Activated naive CD8-positive, alpha-beta T cell treated with anti-CD3 and anti-CD28 coated beads for 36 hours (primary cell): ENCODE data around the gene HSPA8. TPM values are rescaled to one million over a fixed set of nuclear protein-coding genes. Genes with fewer than 3 reads are reported as not detected.
"Not testable (repeated sequence)": the region's sequence is repeated elsewhere in the genome, so short reads cannot be mapped to it uniquely, and the experiment has no call there.

Experiments used
- DNase-seq: peaks from one replicate; pipeline ENCODE4 v3.0.0; 2021
- H3K27ac Mint-ChIP-seq: one replicate; pipeline ENCODE4 v1.8.0; 2022; ENCODE audit warnings: mild to moderate bottlenecking, moderate library complexity, mixed read lengths
- H3K27me3 Mint-ChIP-seq: one replicate; pipeline ENCODE4 v1.8.0; 2022; ENCODE audit warnings: mild to moderate bottlenecking, mixed read lengths
- H3K36me3 Mint-ChIP-seq: one replicate; pipeline ENCODE4 v1.8.0; 2021; ENCODE audit warnings: mild to moderate bottlenecking, mixed read lengths
- H3K4me1 Mint-ChIP-seq: one replicate; pipeline ENCODE4 v1.8.0; 2021; ENCODE audit warnings: mixed read lengths
- H3K4me3 Mint-ChIP-seq: one replicate; pipeline ENCODE4 v1.8.0; 2022; ENCODE audit warnings: mild to moderate bottlenecking, moderate library complexity, mixed read lengths
- H3K9me3 Mint-ChIP-seq: one replicate; pipeline ENCODE4 v1.8.0; 2022; ENCODE audit warnings: mixed read lengths
- total RNA-seq, 2 experiments: library from RNA; stranded (reverse); gene quantifications; one replicate each; pipeline ENCODE4 v1.2.3, GENCODE V29; 2021

HSPA8 gene
- total RNA-seq, 2 experiments from 2014 or later = 3,149 to 3,177 TPM

DNA sequence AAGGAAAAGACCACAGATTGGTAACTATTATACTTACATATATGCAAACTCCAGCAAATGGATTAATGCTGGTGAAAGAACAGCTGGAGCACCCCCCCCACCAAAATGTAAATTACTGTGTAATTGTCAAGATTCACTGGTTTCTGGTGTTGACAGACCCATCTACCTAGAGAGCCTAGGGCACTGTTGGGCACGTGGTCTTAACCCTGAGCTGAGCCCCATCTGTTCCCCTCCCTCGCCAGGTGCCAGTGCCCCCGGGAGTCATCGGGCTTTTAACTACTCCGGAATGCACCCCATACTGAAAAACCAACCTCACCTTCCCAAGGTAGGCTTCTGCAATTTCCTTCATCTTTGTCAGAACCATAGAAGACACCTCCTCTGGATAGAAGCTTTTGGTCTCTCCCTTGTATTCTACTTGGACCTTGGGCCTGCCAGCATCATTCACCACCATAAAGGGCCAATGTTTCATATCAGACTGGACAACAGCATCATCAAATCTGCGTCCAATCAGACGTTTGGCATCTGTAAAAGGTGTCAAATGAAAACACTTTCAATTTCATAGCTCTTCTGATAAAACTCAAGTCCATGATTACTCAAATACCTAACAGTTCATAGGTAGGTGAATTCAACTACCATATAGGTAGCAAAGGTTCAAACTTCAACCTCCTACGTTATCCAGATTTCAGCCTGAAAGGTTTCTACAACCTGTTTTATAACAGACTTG lies 1.5 kb downstream of the HSPA8 start:
- Mint-ChIP-seq H3K27ac (peak overlapping the region; percentile 100), H3K36me3 (peaks cover 75% of the 10 kb centered on the region), H3K4me3 (peak overlapping the region; percentile 97), H3K9me3 (no peaks in the 10 kb centered on the region), H3K4me1 (peaks cover 67% of the 10 kb centered on the region), H3K27me3 (peaks cover 36% of the 10 kb centered on the region)
- no peak for DNase-seq

DNA sequence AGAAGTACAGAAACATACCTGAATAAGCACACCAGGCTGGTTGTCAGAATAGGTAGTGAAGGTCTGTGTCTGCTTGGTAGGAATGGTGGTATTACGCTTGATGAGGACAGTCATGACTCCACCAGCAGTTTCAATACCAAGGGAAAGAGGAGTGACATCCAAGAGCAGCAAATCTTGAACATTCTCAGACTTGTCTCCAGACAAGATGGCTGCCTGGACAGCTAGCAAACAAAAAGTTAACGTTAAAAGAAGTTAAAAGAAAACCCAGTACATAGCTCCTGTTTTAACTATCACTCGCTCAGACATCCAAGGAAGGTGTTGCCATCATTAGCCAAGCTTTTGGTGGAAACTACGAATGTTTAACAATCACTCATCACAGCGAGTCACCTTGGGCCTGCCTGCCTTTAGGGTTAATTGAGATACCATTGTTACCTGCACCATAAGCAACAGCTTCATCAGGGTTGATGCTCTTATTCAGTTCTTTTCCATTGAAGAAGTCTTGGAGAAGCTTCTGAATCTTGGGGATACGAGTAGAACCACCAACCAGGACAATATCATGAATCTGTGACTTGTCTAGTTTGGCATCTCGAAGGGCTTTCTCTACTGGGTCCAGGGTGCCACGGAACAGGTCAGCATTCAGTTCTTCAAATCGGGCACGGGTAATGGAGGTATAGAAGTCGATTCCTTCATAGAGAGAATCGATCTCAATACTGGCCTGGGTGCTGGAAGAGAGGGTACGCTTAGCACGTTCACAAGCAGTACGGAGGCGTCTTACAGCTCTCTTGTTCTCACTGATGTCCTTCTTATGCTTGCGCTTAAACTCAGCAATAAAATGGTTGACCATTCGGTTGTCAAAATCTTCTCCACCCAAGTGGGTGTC lies 2.7 kb downstream of the HSPA8 start:
- not testable (repeated sequence) for DNase-seq
- H3K36me3 Mint-ChIP-seq = peaks cover 73% of the 10 kb centered on the region
- peaks cover 67% of the 10 kb centered on the region for H3K4me1 Mint-ChIP-seq

DNA sequence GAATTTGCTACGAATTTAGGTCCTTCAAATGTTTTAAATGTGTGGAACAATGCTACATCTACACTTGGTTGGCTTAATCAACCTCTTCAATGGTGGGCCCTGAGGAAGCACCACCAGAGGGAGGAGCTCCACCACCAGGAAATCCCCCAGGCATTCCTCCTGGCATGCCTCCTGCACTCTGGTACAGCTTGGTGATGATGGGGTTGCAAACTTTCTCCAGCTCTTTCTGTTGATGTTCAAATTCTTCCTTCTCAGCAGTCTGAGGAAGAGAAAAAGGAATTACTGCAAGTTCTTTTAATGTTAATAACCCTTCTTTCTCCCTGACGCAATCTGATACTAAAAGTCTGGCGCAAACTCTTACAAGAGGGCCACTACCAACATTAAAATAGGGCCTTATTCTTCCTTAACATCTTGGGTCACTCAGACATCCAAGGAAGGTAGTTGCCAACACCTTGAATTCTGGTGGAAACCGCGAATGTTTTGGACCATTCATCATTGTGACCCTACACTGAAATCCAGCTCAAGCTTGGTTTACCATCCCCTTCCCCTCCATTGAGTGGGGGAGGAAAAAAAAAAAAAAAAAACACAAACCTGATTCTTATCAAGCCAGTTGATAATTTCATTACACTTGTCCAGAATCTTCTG lies 4.2 kb downstream of the HSPA8 start:
- Mint-ChIP-seq H3K27me3 (peaks cover 36% of the 10 kb centered on the region), H3K4me3 (peak overlapping the region; percentile 97), H3K27ac (peak overlapping the region; percentile 100), H3K36me3 (peaks cover 71% of the 10 kb centered on the region), H3K9me3 (no peaks in the 10 kb centered on the region), H3K4me1 (peaks cover 65% of the 10 kb centered on the region)
- no peak for DNase-seq

More for the DNA sequence above, 2.7 kb downstream of the HSPA8 start:
- not testable (repeated sequence) for H3K9me3 Mint-ChIP-seq
- peak overlapping the region; percentile 97 for H3K4me3 Mint-ChIP-seq
- peaks cover 36% of the 10 kb centered on the region for H3K27me3 Mint-ChIP-seq
- H3K27ac Mint-ChIP-seq = peak overlapping the region; percentile 100

DNA sequence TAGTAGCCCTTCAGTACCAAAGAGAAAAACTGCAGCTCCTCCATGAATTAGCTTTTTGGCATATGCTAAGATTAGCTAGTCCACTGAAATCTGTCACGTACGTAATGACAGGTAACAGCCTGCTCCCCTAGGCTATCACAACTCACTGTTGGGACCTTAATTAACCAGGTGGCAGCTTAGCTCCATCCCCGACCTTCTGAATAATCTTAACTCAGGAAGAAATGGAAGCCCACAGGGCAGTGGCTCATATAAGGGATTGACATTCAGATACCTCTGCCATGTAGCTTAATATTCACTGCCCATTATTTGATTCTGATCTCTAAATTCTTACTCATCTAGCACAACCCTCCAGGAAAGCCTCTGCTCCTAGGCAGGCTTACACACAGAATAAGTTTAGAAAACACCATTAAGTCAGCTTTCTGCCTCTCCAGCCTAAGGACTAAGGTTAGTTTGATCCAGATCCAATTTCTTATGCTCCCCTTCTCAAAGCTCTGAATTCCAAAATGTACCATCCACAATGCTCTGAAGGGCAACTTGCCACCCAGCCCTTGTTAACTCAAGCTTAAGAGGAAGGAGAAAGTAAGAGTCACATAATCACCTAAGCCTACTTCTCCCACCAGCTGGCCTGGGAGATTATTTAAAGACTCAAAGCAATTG lies 5.0 kb downstream of the HSPA8 start:
- peak overlapping the region; percentile 100 for H3K27ac Mint-ChIP-seq
- H3K4me3 Mint-ChIP-seq = peak overlapping the region; percentile 97
- H3K9me3 Mint-ChIP-seq = no peaks in the 10 kb centered on the region
- peaks cover 33% of the 10 kb centered on the region for H3K27me3 Mint-ChIP-seq
- DNase-seq = no peak
- peaks cover 62% of the 10 kb centered on the region for H3K4me1 Mint-ChIP-seq
- peaks cover 69% of the 10 kb centered on the region for H3K36me3 Mint-ChIP-seq

DNA sequence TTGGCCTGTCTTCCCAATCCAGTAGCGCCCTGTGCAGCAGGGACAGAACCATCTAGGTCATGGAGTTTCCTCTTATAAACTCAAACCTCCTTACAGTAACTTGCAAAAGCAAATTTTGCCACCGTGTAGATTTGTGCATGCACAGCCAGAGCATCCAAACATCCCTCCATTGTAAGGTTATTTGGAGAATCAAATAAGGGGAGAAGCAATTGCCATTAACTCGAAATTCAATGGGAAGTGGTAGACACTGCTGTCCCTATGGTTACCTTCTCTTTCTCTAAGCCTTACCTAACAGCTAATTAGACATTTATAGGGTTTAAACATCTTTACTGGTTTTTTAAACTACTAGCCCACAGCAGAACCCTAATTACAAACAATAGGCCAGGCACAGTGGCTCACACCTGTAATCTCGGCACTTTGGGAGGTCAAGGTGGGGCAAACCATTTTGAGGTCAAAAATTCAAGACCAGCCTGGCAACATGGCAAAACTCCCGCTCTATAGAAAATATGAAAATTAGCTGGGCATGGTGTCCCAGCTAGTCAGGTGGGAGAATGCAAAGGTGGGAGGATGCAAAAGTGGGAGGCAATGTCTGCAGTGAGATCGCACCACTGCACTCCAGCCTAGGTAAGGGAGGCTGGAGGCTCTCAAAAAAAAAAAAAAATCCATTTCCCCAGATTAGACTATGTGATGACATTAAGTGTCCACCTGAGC lies 6.6 kb downstream of the HSPA8 start:
- Mint-ChIP-seq H3K4me1 (peaks cover 54% of the 10 kb centered on the region), H3K36me3 (peaks cover 53% of the 10 kb centered on the region), H3K27ac (peak overlapping the region; percentile 100), H3K27me3 (peaks cover 17% of the 10 kb centered on the region), H3K9me3 (no peaks in the 10 kb centered on the region), H3K4me3 (peak overlapping the region; percentile 97)
- no peak for DNase-seq

DNA sequence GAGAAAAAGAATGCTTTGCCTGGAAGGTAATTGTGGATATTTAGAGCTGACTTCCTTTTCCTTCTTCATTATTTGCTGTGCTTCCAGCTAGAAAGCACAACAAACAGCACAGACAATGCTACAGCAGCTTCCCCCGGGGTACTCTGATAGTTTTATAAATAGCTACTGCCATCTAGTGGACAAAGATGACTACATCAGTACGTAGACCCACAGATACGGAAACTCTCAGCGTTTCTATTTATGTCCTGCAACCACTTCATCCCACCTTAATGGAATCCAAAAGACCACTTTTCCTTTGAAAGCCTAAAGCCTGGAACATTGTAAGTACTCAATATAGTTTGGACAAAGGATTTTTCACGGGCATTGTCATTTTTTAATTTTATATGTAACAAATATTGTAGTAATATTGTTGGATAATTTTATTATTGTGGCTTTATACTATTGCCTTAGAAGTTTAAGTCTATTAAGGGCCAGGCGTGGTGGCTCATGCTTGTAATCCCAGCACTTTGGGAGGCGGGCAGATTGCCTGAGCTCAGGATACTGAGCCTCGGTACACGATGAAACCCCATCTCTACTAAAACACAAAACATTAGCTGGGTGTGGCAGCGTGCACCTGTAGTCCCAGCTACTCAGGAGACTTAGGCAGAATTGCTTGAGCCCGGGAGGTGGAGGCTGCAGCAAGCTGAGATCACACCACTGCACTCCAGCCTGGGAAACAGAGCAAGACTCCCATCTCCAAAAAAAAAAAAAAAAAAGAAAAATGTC lies 7.5 kb downstream of the HSPA8 start:
- H3K4me1 Mint-ChIP-seq = peaks cover 47% of the 10 kb centered on the region
- peak overlapping the region; percentile 55 for H3K4me3 Mint-ChIP-seq
- peaks cover 10% of the 10 kb centered on the region for H3K27me3 Mint-ChIP-seq
- DNase-seq = no peak
- H3K27ac Mint-ChIP-seq = peak overlapping the region; percentile 100
- no peaks in the 10 kb centered on the region for H3K9me3 Mint-ChIP-seq
- H3K36me3 Mint-ChIP-seq = peaks cover 44% of the 10 kb centered on the region

DNA sequence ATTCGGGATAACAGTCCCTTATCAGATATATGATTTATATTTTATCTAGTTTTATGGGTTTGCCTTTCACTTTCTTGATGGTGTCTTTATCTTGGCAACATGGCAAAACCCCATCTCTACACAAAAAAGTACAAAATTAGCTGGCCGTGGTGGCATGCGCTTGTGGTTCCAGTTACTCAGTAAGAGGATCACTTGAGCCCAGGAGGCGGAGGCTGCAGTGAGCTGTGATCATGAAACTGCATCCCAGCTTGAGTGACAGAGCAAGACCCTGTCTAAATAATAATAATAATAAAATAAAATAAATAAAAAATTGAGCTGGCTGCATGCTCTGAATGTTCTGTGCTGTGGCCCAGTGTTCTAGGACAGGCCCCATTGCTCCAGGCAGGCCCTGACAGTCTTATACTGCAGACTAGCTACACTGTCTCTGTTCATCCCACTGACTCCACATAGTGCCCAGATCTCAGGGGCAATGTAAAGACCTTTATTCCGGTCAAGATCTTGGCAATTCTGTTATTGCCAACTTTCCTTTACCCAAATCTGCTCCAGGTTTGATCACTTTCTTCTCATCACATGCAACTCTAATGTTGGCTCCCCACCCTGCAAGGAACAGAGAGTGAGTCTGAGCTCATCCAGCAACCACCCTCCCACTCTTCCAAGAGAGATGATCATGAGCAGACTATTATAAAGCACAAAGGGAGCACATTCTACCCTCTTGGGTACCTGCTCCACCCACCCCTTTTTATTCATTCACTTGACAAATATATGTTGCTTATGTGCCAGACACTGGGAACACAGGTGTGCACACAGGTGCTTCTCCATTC lies 8.8 kb downstream of the HSPA8 start:
- H3K36me3 Mint-ChIP-seq = peaks cover 30% of the 10 kb centered on the region
- no peak for DNase-seq
- no peaks in the 10 kb centered on the region for H3K9me3 Mint-ChIP-seq
- H3K27ac Mint-ChIP-seq = peak overlapping the region; percentile 64
- no peak overlapping the region for H3K4me3 Mint-ChIP-seq
- H3K27me3 Mint-ChIP-seq = peaks cover 5% of the 10 kb centered on the region
- peaks cover 35% of the 10 kb centered on the region for H3K4me1 Mint-ChIP-seq

DNA sequence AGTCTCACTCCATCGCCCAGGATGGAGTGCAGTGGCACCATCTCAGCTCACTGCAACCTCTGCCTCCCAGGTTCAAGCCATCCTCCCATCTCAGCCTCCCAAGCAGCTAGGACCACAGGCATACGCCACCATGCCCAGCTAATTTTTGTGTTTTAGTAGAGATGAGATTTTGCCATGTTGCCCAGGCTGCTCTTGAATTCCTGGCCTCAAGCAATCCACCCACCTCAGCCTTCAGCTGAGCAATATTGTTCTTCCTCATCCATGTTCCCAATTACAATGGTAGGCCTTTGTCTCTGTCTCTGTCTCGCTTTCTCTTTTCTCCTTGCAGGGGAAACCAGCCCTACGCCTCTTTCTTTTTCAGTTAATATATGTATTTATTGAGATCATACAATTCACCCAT lies 10.3 kb downstream of the HSPA8 start:
- H3K9me3 Mint-ChIP-seq = no peaks in the 10 kb centered on the region
- DNase-seq = no peak
- no peak overlapping the region for H3K4me3 Mint-ChIP-seq
- peaks cover 21% of the 10 kb centered on the region for H3K4me1 Mint-ChIP-seq
- H3K27me3 Mint-ChIP-seq = no peaks in the 10 kb centered on the region
- H3K27ac Mint-ChIP-seq = peak overlapping the region; percentile 2
- H3K36me3 Mint-ChIP-seq = peaks cover 15% of the 10 kb centered on the region

DNA sequence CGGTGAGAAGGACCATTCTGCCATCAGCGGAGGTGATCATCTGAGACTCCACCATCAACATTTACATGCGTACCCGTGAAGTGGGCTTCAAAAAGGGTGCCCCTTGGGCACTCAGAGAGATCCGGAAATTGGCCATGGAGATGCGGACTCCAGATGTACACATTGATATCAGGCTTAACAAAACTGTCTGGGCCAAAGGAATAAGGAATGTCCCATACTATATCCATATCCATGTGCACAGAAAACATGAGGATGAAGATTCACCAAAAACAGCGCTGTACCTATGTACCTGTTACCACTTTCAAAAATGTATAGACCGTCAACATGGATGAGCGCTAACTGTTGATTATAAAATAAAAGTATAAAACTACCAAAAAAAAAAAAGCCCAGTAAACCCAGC lies 10.8 kb downstream of the HSPA8 start:
- H3K36me3 Mint-ChIP-seq = peaks cover 11% of the 10 kb centered on the region
- no peaks in the 10 kb centered on the region for H3K9me3 Mint-ChIP-seq
- H3K27me3 Mint-ChIP-seq = no peaks in the 10 kb centered on the region
- H3K4me3 Mint-ChIP-seq = no peak overlapping the region
- H3K27ac Mint-ChIP-seq = no peak overlapping the region
- no peak for DNase-seq
- peaks cover 17% of the 10 kb centered on the region for H3K4me1 Mint-ChIP-seq

DNA sequence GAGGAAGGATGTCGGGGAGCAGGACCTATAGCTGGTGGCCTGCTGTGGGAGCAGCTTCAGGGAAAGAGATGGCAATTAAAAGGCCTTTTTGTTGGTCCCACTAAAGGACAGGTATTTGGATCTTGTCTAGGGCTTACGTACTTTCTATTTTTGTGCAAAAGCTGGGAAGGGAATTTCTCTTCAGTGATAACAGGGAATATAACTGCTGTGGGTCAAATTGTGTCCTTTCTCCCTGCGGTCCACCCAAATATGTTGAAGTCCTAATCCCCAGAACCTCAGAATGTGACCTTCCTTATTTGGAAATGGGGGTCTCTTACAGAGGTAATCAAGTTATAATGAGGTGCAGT lies 14.0 kb downstream of the HSPA8 start:
- Mint-ChIP-seq H3K27me3 (no peaks in the 10 kb centered on the region), H3K27ac (no peak overlapping the region), H3K36me3 (no peaks in the 10 kb centered on the region), H3K4me3 (no peak overlapping the region), H3K4me1 (no peaks in the 10 kb centered on the region), H3K9me3 (no peaks in the 10 kb centered on the region)
- DNase-seq = no peak

DNA sequence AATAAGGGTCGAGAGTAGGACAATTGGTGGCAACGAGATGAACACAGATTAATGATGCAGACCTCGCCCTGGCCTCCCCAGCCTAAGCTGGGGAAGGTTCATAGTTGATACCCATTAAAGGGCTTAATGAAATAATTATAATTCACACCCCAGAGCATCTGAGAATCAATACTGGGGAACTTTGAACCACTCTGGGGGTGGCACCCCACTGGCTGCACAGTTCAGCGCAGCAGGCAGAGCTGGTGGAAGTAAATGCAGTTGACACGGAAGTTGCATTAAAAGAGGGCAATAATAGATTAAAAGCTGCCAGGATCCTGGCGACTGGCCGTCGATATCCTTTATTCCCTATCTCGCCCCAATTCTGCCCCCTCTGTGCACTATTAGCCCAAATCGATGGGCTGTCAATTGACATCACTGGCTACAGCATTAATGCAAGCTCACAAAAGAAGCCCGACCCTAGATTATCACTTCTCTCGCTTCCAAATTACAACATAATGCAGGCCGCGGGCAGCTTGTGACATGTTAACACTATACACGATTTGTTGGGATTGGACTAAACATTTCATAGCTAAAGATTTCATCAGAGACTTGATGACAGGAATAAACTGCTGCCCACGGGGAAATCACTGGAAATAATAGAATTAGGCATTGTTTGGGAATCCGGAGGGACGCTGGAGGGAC lies 14.5 kb downstream of the HSPA8 start:
- no peaks in the 10 kb centered on the region for H3K4me1 Mint-ChIP-seq
- H3K9me3 Mint-ChIP-seq = no peaks in the 10 kb centered on the region
- DNase-seq = no peak
- no peak overlapping the region for H3K4me3 Mint-ChIP-seq
- no peaks in the 10 kb centered on the region for H3K36me3 Mint-ChIP-seq
- H3K27ac Mint-ChIP-seq = no peak overlapping the region
- no peaks in the 10 kb centered on the region for H3K27me3 Mint-ChIP-seq

DNA sequence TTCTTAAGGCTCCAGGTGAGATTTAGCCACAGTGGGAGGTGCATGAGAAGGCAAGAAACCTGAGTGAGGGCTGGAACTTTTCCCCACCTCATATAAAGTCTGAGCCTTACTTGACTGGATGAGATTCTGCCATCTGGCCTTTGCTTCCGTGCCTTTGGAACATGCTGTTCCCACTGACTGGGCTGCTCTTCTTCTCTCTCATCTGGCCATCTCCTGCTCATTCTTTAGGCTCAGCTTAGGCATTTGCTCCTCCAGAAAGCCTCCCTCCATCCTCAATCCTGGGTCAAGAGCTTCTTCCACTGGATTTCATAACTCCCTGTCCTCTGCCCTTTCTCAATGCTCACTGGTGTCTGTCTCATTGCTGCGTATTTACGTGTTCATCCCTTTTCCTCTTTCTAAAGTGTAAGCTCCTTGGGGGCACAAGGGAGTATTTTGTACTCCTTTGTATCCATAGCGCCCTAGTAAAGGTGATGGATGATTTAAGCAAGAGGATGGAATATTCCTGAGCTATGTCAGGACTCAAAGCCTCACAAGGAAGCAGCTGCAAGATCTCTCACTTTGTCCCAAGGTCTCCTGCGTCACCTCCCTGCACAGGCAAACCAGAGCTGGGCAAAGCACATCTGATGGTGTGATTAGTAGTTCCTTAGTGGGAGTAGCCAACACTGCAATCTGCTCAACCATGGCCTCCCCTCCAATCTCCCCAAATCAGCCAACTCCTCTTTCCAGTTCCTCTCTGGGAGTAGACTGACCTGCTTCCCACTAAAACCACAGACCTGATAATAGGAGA lies 15.3 kb downstream of the HSPA8 start:
- no peaks in the 10 kb centered on the region for H3K27me3 Mint-ChIP-seq
- H3K27ac Mint-ChIP-seq = no peak overlapping the region
- no peaks in the 10 kb centered on the region for H3K4me1 Mint-ChIP-seq
- DNase-seq = no peak
- no peaks in the 10 kb centered on the region for H3K9me3 Mint-ChIP-seq
- H3K4me3 Mint-ChIP-seq = no peak overlapping the region
- H3K36me3 Mint-ChIP-seq = no peaks in the 10 kb centered on the region
